Type B pancreatic cell (in vitro differentiated cells): Measurements from ENCODE around the gene OR6A2. TPM values are rescaled to one million over a fixed set of nuclear protein-coding genes. Genes with fewer than 3 reads are reported as not detected.
"Not testable (repeated sequence)": the region's sequence is repeated elsewhere in the genome, so short reads cannot be mapped to it uniquely, and the experiment has no call there.

Experiments used
- DNase-seq: peaks from one replicate; pipeline ENCODE4 v3.0.0; 2021; ENCODE audit warnings: mixed read lengths; ENCODE audit not compliant: unreplicated experiment; ENCODE audit errors: extremely low spot score
- H3K27ac Mint-ChIP-seq: 2 replicates; pipeline ENCODE4 v1.8.0; 2021; ENCODE audit warnings: mild to moderate bottlenecking, mixed read lengths
- H3K27me3 Mint-ChIP-seq: 2 replicates; pipeline ENCODE4 v1.8.0; 2021; ENCODE audit warnings: mixed read lengths
- H3K36me3 Mint-ChIP-seq: 2 replicates; pipeline ENCODE4 v1.8.0; 2021; ENCODE audit warnings: mixed read lengths
- H3K4me1 Mint-ChIP-seq: one replicate; pipeline ENCODE4 v1.8.0; 2021; ENCODE audit warnings: mixed read lengths; ENCODE audit not compliant: unreplicated experiment
- H3K4me3 Mint-ChIP-seq: 2 replicates; pipeline ENCODE4 v1.8.0; 2021; ENCODE audit warnings: mild to moderate bottlenecking, mixed read lengths
- H3K9me3 Mint-ChIP-seq: 2 replicates; pipeline ENCODE4 v1.8.0; 2021; ENCODE audit warnings: mixed read lengths
- total RNA-seq: library from RNA; stranded (reverse); gene quantifications from 2 replicates; pipeline ENCODE4 v1.2.1, GENCODE V29; 2021; ENCODE audit warnings: low replicate concordance
- TF ChIP-seq, protein P1 (sequence below): fragments of 200-600 bp; sonication (generic); conservative IDR thresholded peaks from 2 replicates; pipeline ENCODE4 v1.5.0; 2021; ENCODE audit warnings: antibody characterized with exemption, mild to moderate bottlenecking

OR6A2 gene
- total RNA-seq, 1 donor from 2014 or later = 0.27 TPM

DNA sequence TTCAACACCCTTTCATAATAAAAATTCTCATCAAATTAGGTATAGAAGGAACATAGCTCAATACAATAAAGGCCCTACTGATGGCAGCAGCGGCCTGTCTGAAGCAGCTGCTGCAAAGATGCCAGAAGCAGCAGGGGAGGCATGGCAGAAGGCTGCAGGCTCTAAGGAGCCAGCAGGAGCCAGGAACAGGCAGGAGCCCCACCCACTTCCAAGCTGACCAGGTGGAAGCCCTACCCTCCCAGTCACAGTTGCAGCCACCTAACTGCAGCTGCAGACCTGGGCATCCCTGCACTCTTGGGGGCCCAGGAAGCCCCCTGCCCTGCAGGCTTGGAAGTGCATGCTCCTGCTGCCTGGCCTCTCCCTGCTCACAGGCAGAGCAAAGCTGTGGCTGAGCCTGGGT, 18.2 kb upstream of the OR6A2 start:
- DNase-seq = no peak
- TF ChIP-seq, protein P1, sequence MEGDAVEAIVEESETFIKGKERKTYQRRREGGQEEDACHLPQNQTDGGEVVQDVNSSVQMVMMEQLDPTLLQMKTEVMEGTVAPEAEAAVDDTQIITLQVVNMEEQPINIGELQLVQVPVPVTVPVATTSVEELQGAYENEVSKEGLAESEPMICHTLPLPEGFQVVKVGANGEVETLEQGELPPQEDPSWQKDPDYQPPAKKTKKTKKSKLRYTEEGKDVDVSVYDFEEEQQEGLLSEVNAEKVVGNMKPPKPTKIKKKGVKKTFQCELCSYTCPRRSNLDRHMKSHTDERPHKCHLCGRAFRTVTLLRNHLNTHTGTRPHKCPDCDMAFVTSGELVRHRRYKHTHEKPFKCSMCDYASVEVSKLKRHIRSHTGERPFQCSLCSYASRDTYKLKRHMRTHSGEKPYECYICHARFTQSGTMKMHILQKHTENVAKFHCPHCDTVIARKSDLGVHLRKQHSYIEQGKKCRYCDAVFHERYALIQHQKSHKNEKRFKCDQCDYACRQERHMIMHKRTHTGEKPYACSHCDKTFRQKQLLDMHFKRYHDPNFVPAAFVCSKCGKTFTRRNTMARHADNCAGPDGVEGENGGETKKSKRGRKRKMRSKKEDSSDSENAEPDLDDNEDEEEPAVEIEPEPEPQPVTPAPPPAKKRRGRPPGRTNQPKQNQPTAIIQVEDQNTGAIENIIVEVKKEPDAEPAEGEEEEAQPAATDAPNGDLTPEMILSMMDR = no peak

DNA sequence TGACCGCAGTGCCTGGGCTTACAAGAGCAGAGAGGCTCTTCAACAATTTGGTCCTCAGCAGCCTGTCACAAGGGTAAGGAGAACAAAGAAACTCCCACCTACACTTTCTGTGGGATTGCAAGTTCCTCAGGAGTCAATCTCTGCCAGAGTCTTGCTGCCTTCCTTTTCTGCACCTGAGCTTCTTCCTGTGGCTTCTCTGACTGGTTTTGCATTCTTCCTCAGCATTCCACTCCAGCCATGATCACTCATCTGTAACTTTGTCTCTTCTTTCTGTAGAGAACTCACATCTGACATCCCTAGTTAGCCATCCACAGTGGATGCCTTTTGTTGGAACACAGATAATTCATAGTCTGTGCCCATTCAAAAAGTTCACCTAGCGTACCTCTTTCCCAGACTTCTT, 14.2 kb upstream of the OR6A2 start:
- Mint-ChIP-seq H3K4me3 (no peak overlapping the region), H3K4me1 (no peaks in the 10 kb centered on the region), H3K27me3 (peaks cover 7% of the 10 kb centered on the region), H3K36me3 (no peaks in the 10 kb centered on the region), H3K27ac (no peak overlapping the region), H3K9me3 (no peaks in the 10 kb centered on the region)
- TF ChIP-seq, protein P1 = no peak
- DNase-seq = no peak

More for the DNA sequence above, 18.2 kb upstream of the OR6A2 start:
- H3K9me3 Mint-ChIP-seq = no peaks in the 10 kb centered on the region
- H3K27me3 Mint-ChIP-seq = peaks cover 3% of the 10 kb centered on the region
- H3K4me1 Mint-ChIP-seq = no peaks in the 10 kb centered on the region
- H3K36me3 Mint-ChIP-seq = no peaks in the 10 kb centered on the region
- no peak overlapping the region for H3K27ac Mint-ChIP-seq
- no peak overlapping the region for H3K4me3 Mint-ChIP-seq

DNA sequence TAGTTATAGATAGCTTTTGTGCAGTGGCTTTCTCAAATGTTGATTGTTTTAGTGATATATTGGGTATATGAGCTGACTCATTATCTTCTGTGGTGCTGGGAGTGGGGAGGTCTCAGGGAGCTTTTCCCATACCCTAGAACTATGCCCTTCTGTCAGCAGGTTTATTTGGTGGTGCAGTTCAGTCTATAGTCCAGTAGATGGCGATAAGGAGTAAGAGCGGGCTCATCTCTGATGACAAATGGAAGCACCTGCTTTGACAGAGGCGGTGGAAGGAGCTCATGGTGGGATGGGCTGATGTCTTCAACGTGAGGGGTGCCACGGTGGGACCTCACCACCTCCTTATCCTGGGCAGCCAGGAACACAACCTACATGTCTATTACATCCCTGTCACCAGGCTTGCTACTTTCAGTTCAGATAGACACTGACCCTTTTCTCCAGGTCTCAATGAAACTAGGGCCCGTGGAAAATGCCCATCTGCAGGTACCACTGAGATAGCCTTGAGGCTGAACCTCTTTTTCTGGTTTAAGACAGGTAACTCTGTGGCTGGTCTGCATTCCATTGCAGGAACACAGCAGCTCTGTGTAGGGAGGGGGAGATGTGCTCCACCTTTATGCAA, 13.0 kb upstream of the OR6A2 start:
- no peak for DNase-seq
- H3K4me3 Mint-ChIP-seq = no peak overlapping the region
- peaks cover 7% of the 10 kb centered on the region for H3K27me3 Mint-ChIP-seq
- TF ChIP-seq, protein P1 = peak; percentile 89
- H3K36me3 Mint-ChIP-seq = no peaks in the 10 kb centered on the region
- no peaks in the 10 kb centered on the region for H3K9me3 Mint-ChIP-seq
- H3K27ac Mint-ChIP-seq = no peak overlapping the region
- H3K4me1 Mint-ChIP-seq = no peaks in the 10 kb centered on the region

DNA sequence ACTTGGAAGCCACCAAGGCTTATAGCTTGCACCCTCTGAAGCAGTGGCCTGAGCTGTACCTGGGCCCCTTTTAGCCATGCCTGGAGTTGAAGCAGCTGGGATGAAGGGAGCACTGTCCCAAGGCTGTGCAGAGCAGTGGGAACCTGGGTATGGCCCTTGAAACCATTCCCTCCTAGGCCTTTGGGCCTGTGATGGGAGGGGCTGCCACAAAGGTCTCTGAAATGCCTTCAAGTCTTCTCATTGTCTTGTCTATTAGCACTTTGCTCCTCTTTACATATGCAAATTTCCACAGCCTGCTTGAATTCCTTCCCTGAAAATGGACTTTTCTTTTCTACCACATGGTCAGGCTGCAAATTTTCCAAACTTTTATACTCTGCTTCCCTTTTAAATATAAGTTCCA, 1.6 kb upstream of the OR6A2 start:
- DNase-seq, H3K4me1 Mint-ChIP-seq, H3K9me3 Mint-ChIP-seq, H3K27ac Mint-ChIP-seq, H3K4me3 Mint-ChIP-seq, H3K36me3 Mint-ChIP-seq, H3K27me3 Mint-ChIP-seq: not testable (repeated sequence)

DNA sequence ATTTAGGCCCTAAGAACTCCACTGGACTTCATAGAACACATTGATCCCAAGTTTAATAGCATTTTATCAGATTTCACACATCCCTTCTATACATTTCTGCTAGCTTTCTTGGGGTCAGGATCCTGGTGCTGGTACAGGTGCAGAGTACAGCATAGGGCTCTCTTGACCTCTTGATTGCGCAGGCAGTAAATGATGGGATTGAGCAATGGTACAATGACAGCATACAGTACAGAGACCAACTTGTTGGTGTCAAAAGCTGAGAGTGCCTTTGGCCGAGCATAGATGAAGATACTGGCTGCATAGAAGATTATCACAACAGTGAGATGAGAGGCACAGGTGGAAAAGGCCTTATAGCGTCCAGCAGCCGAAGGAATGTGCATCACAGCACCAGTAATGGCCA, 4.8 kb downstream of the OR6A2 start:
- TF ChIP-seq, protein P1 = no peak
- Mint-ChIP-seq H3K4me1 (no peaks in the 10 kb centered on the region), H3K9me3 (no peaks in the 10 kb centered on the region)

DNA sequence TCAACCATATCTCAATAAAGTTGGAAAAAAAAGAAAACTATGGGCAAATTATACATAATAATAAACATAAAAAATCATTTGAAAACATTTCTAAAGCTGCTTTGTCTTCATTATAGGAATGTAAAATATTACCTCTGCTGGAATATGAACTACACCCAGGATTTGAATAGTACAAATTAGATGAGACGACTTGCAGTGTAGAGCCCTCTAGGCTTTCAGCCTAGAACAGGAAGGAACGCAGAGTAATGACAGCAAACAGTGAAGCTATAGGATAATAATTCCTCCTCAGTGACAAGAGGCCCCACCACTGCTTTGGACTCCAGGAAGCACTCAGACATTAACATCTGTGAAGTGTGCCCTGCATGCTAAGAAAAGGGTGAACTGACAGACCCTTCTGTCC, 8.9 kb downstream of the OR6A2 start:
- TF ChIP-seq, protein P1 = no peak
- H3K4me3 Mint-ChIP-seq = no peak overlapping the region
- no peak for DNase-seq
- no peak overlapping the region for H3K27ac Mint-ChIP-seq
- H3K36me3 Mint-ChIP-seq = no peaks in the 10 kb centered on the region
- no peaks in the 10 kb centered on the region for H3K9me3 Mint-ChIP-seq
- no peaks in the 10 kb centered on the region for H3K27me3 Mint-ChIP-seq
- H3K4me1 Mint-ChIP-seq = no peaks in the 10 kb centered on the region

More for the DNA sequence above, 4.8 kb downstream of the OR6A2 start:
- Mint-ChIP-seq H3K27me3 (no peaks in the 10 kb centered on the region), H3K27ac (no peak overlapping the region), H3K36me3 (no peaks in the 10 kb centered on the region), H3K4me3 (no peak overlapping the region)
- DNase-seq = no peak
